GM19025 (cell line): Measurements from ENCODE around the gene GNA14.
"Not testable (repeated sequence)": the region's sequence is repeated elsewhere in the genome, so short reads cannot be mapped to it uniquely, and the experiment has no call there.

Experiments used
- ATAC-seq: cut with Tn5 transposase; IDR thresholded peaks from one replicate; pipeline ENCODE4 v1.9.1; 2021; ENCODE audit warnings: mild to moderate bottlenecking, low read depth, moderate library complexity; ENCODE audit not compliant: unreplicated experiment

GNA14 gene

DNA sequence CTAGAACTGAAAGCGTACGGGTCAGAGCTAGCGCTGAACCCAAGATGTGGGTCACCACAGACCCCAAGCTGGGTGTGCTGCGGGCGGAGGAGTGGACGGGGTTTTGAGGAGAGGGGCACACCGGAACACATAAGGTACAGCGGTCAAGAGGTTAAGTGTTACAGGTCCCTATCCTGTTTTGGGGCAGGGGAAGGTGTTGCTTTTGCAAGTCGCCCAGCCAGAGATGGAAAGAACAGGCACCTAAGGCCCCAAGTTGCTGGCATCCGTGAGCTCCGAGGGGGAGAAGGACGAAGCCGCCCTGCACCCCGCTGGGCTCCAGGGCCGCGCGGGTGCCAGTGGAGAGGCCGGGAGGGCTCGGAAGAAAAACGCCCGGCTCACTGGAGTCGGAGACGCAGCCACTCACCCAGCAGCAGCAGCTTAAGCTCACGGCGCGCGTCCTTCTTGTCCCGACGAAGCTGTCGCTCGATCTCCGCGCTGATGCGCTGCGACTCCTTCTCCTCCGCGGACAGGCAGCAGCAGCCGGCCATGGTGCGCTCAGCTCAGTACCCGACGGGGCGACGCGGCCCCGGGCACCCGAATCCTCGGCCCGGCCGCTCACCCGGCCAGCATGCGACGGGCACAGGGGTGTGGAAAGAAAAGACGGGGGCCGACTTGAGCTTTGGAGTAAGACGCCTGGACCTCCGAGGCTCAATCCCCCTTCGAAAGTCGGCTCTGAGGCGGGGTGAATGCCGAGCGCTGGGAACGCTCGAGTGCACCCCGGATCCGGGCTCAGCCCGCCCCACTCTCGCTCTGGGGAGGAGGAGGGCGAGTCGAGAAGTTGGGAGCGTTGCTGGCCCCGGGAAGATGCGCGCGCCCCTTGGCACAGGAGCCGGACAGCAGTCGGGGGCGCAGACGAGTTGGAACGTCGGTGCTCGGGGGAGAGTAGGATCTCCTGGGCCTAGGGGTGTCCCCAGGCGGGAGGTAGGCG is 572 bp downstream of the GNA14 start:
- ATAC-seq, result no peak

- ATAC-seq, result no peak
These were observed 4.3 kb downstream of the GNA14 start for GRCh38 chr9:77643871-77644270.

DNA sequence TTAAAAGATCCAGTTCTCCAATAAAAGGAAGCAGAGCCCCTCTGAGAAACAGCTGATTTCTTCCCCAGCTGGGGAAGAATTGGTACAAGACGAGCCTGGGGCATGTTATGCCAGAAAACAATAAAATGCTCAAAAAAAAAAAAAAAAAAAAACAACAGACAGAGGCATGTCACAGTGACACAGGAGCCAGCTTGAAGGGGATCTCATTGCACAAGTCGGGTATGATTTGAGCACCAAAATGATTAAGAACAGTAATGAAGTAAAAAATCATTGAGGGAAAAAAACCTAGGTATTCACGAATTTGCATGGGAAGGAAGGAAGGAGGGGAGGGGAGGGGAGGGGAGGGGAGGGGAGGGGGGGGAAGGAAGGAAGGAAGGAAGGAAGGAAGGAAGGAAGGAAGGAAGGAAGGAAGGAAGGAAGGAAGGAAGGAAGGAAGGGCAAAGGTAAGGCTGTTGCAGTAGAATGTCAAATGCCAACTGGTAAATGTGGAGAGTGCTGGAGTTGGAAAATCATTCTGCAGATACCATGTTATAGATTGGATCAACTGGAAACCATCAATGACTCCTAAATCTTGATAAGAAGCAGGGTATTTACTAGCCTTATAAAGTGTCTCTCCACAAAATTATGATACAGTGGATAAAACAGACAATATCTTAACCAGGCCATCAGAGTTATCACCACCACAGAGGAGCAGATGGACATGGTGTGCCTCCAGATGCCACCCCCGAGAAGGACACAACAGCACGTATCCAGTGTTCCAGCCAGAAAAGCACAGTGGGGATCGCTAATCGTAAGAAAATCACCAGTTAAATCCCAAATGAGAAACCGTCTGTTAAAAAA is 7.2 kb downstream of the GNA14 start:
- ATAC-seq, result no peak

GRCh38 chr9:77632652-77633051 is 15.5 kb downstream of the GNA14 start:
- no peak for ATAC-seq

DNA sequence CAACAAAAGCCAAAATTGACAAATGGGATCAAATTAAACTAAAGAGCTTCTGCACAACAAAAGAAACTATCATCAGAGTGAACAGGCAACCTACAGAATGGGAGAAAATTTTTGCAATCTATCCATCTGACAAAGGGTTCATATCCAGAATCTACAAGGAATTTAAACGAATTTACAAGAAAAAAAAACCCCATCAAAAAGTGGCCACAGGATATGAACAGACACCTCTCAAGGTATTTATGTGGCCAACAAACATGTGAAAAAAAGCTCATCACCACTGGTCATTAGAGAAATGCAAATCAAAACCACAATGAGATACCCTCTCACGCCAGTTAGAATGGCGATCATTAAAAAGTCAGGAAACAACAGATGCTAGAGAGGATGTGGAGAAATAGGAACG is 19.3 kb downstream of the GNA14 start:
- ATAC-seq, result not testable (repeated sequence)

DNA sequence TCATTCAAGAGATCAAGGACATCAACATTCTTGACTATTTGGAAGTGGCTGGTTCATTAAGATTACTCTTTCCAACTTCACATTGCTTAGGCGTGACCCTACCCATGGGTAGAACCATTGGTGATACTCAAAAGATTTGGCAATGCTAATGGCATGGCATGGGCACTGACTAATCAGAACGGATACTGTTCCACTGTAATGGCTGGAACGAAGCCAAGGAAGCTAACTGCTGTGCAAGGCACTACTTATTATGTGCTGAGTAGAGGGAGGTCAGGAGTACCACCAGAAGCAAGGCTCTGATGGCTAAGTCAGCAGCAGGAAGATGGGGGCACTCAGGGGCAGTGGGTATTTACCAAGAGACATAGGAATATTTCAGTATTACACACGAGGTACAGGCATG is 31.9 kb downstream of the GNA14 start:
- no peak for ATAC-seq

- no peak for ATAC-seq
These were observed 33.5 kb downstream of the GNA14 start for GRCh38 chr9:77614645-77615044.

DNA sequence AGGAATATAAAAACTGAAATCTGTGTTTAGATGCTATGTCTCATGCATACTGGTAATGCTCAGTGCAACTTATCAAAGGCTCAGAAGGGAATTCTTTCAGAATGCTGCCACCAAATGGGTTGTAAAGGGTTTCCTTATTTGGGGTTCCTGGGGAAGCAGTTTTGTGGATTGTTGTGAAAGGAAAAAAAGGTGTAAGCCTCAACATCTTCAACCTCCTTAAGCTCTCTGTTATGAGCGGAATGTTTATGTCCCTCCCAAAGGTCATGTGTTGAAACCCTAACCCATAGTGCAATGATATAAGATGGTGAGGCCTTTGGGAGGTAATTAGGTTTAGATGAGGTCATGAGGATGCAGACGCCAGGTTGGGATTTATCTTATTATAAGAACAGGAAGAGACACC is 41.6 kb downstream of the GNA14 start:
- ATAC-seq, result no peak

DNA sequence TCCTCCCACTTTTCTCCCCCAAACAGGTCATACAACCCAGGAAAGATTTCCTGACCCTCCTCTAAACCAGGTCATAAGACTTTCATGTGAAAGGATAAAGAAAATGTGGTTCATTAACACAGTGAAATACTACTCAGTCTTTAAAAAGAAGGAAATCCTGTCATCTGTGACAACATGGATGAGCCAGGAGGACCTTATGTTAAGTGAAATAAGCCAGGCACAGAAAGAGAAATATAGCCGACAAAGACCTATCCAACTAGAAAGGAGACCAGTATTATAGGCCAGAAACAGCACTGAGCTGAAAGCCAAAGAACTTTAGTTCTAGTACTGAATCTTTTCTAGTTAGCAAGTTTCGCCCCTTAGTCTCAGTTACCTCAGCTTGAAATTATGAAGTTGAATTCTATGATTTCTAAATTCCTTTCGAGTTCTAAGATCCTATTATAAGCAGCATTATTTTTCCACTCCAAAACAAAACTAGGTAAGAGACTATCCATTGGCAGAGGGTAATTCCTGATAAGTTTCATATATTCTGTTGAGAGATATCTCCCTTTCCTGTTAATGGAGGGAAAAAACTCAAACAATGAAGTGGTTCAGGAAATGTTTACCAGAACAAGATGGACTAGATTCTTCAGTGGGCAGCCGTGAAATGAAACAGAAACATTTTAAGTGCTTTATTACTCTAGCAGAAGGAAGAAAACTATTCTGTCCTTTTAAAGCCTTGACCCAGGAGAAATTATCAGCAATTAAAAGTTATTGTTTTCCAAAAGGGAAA is 42.5 kb downstream of the GNA14 start:
- no peak for ATAC-seq

GRCh38 chr9:77604316-77604715 is 43.8 kb downstream of the GNA14 start:
- no peak for ATAC-seq

DNA sequence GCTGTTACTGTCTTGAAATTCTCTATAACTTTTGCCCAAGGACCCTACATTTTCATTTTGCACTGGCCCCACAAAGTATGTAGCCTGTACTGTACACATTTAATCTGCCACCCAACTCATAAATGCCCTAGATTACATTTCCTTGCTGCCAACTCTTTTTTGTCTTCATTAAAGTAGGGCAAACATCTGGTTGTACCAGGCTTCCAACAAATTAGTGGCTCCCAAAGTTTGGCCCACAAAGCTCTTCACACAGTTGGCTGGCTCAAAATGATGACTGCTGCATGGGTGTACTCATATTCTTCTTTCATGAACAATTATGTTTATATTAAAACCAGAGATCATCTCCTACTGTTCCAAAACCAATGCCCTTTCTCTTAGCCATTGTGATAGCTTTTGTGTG is 45.3 kb downstream of the GNA14 start:
- no peak for ATAC-seq

GRCh38 chr9:77601476-77602099 is 46.5 kb downstream of the GNA14 start:
- ATAC-seq, result no peak

DNA sequence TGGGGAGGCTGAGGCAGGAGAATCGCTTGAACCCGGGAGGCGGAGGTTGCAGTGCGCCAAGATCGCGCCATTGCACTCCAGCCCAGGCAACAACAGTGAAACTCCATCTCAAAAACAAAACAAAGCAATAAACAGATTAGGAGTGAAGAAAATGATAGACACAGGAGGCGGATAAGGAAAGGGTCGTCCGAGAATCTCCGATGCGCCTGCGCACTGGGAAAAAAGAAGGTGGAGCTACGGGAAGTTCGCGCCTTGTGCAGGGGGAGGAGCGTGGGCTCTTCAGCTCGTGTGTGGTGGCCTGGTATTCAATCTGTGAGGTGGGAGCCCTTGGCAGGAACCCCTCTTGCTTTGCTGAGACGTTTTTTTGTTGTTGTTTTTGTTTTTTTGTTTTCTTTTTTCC is 47.3 kb downstream of the GNA14 start:
- no peak for ATAC-seq

DNA sequence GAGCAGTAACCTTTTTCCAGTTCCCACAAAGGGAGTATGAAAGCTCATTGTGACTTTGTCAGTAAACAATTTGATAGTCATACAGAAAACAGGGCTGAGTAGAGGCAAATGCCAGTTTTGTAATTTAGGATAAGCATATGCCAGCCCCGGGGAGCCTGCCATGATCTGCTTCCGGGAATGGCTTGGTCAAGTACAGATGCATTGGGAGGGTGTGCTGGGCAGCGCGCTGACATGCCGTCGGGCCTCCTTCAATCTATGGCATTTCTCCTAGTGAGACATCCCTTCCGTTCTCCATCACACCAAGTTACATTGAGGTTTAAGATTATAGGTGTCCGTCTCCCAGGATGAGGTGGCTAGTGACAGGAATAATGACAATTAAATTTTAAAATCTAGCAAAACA is 48.6 kb downstream of the GNA14 start:
- ATAC-seq, result no peak

DNA sequence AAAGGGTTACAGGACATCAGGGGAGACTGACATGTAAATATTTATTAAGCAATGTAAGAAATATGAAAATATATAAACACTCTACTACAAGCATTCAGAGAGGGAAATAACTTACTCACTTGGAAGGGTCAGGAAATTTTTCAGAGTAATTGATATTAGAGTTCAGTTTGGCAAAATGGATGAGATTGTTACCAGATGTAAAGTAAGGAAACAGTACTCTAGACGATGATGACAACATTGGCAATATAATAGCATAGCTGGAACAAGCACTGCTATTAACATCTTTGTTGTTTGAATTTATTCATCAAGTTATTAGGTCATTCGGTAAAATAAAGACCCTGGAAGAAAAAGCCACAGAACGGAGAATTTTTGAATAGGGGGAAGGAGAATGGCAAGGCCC is 49.1 kb downstream of the GNA14 start:
- no peak for ATAC-seq

- ATAC-seq, result no peak
These were observed 49.6 kb downstream of the GNA14 start for GRCh38 chr9:77598524-77598923.

DNA sequence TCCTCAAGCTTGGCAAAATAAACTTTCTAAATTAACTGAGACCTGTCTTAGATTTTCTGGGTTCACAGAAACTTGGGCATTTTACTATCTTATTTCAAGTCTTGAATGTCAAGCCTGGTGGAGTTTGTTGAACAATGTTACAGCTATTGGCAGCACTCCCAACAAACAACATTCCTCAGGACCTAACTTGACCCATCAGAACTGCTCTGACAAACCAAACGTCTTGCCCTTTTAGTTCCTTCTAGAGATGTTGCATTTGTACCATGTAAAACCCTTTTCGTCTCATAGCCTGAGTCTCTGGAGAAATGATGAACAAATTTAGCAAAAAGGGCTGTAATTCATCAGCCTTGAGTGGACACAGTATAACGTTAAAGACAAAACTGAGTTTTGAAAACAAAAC is 51.1 kb downstream of the GNA14 start:
- ATAC-seq, result no peak

DNA sequence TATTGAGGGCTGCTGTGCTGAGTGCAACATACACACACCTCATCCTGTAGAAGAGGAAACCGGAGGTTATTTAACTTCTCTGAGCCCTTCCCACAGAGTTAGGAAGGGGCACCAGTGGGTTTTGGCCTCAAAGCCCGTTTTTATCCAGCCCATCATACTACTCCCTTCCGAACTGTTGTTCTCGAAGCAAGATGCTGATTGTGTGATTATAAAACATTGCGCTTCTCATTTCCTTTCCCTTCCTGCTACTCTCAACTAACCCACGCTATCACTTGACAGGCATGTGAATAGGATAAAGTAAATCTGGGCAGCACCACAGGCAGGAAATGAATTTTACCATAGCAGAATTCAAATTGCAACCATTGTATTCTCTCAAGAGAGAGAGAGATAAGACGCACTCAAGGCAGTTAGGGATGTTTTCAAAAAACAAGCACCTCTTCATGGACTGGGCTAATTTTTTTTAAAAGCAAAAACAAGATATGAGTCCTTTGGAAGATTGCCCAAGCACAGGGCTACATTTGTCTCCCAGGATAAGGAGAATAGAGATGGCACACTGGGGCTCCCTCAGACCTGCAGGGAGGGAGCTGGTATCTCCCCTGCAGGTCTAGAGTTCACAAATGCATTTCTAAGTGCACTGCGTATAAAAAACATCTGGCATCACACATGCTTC is 52.6 kb downstream of the GNA14 start:
- no peak for ATAC-seq

DNA sequence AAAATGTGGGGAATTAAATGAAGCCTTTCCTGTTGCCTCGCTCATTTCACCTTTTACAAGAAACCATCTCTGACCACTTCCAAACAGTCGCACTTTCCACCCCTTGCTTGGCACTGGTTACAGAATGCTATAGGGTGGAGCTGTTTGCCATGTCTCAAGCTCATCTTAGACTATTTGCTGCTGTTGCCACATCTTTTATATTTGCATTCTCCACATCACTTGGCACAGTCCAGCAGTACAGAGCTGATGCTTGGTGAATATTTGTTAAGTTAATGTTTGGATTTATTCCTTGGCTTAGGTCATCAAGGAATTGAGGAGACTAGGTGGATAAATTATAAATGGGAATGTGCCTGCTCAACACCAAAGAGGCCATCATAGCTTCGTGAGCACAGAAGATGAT is 53.2 kb downstream of the GNA14 start:
- no peak for ATAC-seq

DNA sequence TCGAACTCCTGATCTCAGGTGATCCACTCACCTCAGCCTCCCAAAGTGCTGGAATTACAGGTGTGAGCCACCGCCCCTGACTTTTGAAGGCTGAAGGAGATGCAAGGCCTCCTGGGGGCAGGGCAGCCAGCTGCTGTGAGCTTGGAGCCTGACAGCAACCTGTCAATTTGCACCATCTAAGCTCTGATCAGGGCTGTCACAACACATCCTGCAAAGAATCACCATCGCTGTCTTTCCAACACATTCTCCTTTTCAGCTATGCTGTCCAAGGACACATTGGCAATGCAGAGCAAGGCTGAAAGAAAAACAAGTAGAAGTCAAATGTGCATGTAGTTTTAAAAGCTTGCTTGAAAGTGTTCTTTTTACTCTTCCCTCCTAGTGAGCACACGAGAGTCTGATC is 54.6 kb downstream of the GNA14 start:
- ATAC-seq, result no peak
